ENCODE data around the gene ZBTB7B.

ZBTB7B gene

DNA sequence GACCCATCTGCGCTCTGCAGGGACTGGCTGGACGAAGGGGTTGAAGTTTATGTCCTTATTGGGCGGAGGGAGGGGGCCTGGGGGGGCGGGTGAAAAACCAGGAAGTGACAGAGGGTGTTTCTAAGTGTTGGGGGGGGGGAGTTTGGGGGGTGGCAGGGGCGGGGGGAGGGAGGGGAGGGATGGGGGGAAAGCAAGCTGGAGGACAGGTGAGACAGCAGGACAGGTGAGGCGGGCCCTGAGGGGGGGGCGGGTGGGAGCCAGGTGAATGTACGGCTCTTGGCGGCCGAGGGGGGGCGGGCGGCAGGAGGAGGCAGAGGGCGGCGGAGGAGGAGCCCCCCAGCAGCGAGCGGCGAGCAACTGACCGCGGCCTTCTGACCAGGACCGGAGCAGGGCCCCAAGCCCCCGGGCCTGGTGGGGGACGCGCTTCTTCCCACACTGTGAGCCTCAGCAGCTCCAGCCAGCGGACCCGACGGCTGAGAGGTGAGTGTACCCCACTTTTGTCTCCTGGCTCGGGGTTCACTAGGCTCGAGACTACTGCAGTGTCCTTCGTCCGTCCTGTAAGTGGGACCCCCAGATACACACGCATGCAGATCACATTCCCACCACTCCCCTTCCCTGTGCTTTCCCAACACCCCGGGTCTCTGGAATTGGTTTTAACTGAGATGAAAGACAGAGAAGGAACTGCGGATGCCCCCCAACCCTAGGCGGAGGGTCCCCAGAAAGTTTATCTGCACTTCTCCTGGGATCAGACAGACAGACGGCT is at the start of gene ZBTB7B:
TSS of gene ZBTB7B (plus strand) at position 339 of the 763 bp plus-strand sequence. CDS start 11,859 bp downstream, outside the sequence.
- no peak for DNase-seq

DNA sequence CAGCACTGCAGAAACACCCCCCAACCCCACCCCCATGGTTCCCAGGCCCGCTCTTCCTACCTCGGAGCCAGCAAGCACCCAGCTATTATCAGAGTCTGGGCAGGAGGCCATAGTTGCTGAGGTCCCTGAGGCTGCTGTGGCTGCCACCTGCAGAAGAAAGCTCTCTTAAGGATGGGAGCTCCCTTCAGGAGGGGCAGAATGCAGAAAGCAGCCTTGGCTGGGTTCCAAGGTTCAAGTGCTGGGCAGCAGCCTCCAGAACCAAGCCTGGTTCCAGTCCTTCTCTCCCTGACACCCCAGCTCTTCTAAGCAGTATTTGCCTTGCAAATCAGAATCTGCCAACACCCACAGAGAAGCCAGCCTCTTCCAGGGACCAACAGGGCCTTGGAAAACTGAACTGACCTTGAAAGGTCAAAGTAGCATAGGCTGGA is 49.0 kb upstream of the ZBTB7B start:
- DNase-seq = no peak

DNA sequence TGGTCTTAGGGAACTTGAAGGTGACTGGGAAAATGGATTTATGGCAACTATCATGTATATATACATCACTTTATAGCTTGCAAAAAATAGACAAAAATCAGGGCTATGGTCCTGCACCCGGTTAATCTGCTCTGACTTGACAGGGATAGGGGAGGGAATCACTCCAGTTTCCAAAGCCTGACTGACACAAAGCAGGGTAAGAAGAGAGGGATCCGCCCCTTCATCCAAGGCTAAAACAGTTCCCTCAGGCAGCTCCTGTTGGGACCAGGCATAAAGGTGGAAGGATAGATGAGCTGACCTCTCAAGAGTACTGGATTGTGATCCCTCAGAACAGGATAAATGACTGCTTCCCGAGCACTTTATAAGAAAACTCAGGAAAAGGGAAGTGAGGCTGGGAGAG is 48.1 kb upstream of the ZBTB7B start:
- no peak for DNase-seq

DNA sequence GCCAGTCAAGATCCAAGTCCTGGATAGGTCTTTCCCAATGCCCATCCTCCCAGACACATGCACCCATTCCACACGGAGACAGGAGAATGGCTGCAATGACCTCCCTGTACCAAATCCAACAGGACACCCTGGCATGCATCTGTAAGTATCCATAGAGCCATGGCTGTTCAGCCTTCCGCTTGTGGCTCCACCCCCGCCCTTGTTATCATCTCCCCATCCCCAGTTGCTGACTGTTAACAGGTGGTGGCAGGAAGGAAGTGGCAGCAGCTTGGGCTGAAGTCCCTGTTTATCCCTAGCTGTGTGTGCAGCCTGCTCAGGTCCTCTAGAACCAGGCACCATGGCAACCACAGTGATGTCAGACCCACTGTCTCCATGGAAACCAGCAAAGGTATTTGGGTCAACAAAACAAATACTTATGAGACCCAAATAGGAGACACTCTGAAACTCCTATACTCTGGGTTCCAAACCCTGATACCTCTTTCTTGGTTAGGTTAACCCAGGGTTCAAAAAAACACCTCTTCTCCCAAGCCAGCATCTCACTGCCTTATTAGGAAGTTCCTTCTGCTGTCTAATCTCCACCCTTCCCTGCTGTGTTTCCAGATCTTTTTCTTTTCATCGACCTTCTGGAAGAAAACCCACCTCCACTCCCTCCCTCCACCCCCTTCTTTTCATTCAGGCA is 47.4 kb upstream of the ZBTB7B start:
- DNase-seq = peak; percentile 77

DNA sequence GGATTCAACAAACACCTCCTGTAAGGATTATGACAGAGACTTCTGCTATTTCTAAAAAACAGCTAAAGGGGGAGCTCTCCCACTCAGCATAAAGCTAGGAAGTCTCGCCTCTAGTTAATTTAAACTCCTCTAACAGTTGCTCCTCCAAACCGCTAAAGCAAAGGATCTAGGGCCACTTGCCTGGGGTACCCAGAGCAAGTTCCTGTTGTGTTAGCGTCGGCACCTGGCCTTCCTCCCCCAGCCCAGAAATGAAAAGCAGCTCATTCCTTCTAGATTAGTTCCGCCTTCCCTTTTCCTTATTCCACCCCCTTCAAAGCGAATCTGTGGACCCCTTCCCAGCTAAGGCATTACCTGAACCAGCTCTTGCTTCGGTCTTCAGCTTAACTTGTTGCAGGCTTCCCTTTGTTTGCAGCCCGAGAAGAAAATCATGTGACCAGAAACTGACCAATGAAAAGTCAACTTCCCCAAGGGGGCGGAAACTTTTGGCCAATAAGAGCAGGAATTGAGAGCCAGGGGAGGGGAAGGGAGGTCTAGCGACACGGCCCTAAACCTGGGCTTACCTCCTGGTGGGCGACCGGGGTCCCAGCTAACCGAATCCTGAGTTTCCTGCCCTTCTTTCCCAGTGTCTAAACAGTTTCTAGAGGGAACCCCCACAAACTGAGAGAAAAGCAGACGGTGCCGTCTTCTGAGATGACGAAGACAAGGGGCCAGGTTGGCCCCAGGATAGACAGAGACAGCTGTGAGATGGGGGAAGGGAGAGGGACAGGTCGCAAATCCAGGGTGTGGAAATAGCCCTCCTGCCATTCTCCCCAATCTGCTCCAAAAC is 46.7 kb upstream of the ZBTB7B start, which contains the start of gene PBXIP1:
TSS of gene PBXIP1 (minus strand) at position 382 of the 826 bp plus-strand sequence. CDS start 2,378 bp downstream, outside the sequence.
- peak; percentile 88 for DNase-seq

DNA sequence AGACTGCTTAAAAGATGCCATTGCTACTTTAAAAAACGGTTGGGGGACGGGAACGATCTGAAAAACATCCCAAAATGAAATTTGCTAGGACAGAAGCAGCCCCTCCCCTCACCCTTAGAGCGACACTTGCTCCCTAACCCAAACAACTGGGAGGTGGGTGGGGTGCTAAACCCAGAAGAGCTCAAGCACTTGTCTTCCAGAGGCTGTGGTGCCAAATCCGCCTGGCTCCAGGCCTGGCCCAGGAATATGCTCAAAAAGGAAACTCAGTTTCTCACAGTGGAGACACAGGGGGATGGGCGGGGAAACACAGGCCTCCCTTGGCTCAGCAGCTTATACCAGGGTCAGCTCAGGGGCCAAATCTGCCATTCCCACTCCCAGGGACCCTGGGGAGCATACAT is 46.1 kb upstream of the ZBTB7B start:
- no peak for DNase-seq

DNA sequence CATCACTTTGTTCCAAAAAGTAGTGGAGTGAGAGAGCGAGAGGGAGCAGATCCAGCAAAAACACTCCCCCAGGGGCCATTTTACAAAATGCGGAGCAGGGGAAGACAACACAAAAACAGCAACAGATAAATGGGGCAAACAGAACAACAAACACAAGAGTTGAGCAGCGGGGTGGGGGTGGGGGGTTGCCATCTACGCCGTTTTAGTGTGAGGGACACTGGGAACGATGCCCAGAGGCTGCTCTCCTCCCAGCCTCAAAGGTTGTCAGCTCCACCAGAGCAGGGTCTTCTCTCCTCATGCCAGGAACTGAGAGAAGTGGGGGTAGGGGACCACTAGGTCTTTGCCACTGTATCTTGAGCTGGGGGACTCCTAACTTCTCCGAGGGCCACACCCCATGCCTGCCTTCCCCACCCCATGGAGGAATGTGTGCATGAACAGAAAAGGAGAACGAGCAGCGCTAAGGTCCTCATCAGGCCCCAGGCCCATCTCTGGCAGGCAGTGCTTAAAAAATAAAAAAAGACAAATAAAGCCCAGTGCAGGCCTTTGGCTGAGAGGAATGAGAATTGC is 45.4 kb upstream of the ZBTB7B start:
- no peak for DNase-seq

DNA sequence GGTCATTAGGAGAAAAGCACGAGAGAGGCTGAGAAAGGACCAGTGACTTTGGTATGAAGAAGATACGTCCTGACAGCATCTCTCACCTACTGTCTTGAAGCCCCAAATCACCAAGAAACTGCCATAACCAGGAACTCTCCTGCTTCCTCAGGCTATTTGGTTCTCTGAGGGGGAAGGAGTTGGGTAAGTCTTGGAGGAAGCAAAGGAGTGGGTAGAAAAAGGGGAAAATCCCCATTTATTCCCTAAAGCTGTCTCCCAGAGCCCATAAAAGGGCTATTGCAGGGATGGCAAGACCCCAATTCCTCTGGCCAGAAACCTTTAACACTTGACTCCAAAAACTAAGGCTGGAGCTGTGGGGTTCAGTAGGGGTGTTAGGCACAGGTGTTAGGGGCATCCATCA is 44.6 kb upstream of the ZBTB7B start:
- DNase-seq = no peak

DNA sequence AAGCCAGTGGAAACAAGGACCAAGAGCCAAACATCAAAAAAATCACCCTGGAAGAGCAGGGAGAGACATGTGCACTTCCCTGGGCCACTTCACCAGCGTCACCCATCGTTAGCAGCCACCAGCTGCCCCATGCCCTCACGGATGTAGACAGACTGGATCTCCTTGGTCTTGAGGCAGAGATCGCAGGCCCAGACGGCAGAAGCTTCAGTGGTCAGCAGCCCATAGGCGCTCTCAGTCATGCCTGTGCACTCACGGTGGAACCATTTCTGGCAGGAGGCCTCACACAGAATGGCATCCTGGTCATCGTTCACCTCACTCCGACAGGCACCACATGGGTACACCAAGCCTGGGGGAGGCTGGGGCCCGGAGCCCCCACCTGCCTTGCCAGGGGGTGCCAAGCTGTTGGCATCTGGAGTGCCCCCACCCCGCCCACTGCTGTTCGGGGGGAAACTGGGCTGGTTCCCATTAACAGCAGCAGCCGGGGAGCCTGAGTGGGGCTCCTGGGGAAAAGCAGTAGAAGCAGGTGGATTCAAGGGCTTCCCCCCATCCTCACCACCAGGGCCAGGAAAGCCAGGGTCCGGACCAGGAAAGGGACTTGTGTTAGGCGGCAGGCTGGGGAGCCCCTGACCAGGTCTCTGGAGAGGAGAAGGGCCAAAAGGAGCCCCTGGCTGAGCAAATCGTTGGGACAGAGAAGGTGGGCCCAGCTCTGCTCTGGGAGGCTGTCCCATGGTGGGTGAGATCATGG is 43.7 kb upstream of the ZBTB7B start:
- no peak for DNase-seq

DNA sequence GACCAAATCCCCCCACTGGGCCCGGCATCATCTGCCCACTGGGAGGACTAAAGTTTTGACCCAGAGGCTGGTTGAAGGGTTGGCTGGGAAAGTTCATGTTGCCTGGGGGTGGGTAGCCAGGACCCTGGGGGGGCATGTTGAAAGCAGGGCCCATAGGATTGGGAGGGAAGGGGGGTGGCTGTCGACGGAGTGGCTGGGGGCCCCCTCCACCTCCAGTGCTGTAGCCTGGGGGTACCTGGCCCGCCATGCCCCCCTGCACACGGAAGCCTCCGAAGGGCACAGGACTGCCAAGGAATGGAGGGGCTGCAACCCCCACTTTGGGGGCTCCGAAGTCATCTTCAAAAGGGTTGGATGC is 43.2 kb upstream of the ZBTB7B start:
- DNase-seq = no peak

DNA sequence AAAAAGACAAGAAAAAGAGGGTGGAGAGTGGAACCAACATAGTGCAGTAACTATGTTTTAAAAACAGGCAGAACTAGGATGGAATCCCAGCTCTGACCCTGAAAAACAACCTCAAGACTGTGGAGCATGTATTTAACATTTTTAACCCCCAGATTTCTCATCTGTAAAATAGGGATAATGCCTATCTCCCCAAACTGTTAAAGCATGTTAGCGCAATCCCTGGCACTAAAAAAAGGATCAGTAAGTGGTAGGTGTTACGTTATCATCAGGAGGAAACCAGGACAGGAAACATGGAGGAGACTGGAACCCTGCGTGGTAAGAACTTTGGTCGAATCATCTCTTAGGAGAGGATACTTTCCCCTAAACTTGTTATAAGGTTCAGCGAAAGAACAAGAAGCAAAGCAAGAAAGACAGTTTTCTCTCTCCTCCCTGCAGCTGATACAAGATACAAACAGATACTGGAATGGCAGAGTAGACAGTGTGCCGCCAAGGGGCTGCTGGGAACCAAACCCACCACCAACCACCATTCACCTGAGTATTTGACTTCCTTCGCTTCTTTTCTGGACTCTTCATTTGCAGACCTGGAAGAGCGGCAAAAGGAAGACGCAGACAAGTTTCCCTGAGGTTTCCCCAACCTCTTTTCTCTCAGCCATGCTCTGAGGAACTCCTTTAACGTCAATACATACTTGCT is 42.0 kb upstream of the ZBTB7B start:
- no peak for DNase-seq

DNA sequence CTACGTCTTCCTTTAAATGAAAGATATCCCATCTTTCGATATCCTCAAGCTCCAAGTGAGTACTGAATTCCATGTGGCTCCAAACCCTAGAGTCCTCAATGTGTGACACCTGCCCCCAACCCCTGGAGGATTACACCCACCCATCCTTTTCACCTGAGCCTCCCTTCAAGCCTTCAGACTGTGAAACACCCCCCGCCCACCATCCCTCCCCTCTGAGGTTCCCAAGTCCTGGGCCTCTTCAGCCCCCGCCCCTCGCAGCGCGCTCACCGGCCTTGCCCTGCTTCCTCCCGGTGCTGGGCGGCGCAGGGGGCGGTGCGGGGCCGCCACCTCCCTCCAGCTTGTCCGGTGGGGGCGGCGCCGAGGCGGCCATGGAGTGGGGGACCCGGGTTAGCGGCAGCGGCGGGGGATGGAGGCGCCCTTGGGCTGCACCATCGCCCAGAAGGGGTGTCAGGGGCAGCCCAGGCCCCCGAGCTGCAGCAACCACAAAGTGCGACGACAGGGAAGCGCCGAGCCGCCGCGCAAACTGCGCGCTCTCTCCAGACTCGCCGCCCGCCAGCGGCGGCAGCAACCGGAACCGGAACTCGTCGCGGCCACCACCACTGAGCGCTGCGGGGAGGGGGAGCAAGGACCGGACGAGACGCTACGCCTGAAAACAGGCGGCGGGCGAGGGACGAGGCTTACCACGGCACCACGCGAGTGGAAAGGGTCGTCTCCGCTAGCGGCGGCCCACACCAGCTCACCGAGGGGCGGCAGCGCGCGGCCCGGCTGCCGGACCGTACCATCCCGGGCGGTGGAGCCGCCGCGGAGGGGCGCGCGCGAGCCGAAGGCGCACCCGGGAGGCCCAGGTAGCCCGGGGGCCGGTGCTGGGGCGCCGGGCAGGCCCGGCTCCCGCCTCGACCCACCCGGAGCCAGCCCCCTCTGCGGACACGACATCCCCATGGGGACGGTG is 41.1 kb upstream of the ZBTB7B start, which contains the start of gene PYGO2:
TSS of gene PYGO2 (minus strand) at position 576 of the 949 bp plus-strand sequence. CDS start at position 370, 206 bp downstream.
- peak; percentile 93 for DNase-seq

DNA sequence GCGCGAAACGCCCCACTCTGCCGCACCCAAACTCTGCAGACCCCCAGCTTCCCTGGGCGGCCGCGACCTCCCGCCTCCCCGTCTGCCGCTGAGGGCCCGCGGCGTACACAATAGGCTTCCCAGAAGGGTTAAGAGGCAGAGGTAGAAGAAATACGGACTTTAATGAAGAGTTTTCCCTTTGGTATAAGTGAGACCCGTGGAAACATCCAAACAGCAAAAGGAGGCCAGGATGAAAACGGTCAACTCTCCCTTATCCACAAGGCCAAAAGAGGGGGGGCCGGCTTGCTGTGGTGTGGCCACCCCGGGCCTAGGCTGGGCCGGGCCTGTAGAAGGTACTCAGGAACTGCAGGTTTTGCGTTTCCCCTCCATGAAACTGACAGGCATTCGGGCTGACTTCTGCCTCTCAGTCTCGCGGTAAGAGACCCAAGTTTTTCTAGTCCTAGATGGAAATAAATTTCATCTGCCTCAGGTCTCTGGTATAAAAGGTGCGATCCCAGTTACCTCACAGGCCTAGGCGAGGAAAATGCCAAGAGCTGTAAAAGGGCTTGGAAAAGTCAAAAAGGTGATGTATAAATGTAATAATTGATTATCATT is 40.3 kb upstream of the ZBTB7B start:
- DNase-seq = no peak

DNA sequence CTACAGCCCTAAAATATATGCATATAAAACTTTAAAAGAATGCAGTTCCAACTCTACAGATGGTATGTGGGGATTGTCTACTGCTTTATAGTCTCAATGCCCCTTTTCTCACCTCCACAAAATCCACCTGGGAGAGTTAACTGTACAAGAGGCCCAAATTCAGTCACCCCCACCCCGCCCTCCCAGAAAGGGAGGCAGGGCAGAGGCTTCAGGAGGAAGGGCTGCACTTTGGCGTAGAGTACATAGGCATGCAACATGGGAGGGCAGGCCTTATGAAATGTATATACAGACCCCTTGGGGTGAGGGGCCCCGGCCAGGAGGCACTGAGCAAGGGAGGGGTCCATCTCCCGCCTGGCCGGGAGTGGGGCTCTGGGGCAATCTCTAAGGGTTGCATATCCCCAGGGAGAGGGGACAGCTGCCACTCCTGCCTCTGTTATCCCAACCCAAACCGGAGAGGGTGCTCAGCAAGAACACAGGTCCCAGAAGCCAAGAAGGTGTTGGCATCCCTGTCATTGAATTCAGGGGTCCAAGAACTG is 39.7 kb upstream of the ZBTB7B start:
- no peak for DNase-seq

DNA sequence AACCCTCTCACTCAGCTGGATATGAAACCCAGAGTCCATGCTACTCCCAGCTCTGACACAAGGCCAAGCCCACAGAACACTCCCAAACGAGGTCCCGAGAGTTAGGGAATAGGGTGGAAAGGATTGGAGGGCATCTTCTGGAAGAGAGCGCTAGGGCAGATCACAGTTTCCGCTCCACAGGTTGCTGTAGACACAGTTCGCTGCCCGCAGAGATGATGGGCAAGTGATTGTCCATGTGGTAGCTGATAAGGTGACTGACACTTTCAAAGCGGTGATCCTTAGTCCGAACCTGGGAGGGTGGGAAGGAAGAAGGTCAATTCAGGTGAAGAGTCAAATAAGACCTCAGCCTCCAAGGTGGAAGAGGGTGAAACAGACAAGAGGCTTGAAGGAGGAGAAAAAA is 39.0 kb upstream of the ZBTB7B start:
- no peak for DNase-seq

DNA sequence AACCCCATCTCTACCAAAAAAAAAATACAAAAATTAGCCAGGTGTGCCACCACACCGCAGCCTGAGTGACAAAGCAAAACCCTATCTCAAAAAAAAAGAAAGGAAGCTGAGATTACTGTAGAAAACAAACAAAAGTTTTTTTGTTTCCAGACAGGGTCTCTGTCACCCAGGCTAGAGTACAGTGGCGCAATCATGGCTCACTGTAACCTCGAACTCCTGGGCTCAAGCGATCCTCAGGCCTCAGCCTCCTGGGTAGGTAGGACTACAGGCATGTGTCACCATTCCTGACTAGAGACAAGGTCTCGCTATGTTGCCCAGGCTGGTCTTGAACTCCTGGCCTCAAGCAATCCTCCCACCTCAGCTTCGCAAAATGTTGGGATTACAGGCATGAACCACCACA is 38.2 kb upstream of the ZBTB7B start:
- no peak for DNase-seq

DNA sequence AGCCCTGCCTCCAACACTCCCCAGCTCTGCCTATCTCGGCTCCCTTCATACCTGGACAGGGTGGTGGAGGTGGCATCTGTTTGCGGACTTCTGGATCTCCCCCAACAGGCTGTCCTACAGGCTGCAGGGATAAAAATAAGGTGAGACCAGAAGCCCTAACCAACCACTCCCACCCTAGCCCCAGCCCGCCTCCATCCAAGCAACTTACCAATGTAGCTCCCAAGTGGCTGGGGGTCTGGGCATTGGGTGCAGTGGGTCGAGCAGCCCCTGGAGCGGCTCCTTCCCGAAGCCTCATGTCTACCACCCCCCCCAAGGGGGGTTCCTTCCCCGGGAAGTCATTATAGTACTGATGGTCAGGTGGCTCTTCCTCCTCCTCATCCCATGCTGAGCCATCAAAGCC is 36.5 kb upstream of the ZBTB7B start:
- DNase-seq = no peak

DNA sequence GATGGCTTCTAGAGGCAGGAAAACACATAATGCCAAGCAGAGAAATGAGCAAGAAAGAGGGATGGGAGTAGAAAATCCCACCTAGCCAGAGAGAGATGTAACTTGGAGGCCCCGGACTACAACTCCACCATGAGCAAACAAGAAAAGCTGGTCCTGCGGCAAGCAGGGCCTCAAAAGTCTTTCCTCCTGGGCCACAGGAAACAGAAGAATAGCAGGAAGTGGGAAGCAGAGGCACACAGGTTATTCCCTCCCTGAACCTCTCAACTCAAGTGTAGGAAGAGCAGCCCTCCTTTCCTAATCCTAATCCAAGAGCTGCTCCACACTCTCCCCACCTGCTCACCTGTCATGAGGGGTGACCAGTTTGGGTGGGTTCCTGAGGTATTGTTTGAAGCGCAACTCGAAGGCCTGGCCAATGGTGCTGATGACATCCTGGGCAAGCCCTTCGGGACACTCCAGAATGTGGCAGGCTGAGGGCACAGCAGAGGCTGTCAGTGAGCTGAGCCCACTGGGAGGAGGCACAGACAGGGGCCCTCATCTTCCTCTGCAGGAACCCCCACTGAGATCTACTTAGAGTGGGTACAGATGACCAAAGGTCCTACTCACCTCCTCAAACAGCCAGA is 35.2 kb upstream of the ZBTB7B start:
- DNase-seq = no peak

DNA sequence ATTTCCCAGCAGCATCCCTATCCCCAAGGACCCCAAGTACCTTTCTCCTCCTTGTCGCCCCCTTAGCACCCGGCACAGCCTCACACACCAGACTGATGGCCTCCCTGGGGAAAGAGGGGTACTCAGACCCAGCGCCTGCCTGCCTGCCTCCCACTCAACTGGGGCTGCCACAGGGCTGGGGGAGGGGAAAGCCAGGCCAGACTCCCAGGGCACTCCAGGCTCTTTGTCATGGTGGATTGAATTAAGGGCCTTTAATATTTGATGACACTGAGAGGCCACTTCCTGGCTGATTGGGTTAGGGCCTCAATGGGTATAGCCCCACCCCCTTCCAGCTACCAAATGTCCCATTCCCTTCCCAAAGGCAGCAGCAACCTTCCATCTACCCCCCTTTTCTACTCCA is 33.9 kb upstream of the ZBTB7B start:
- no peak for DNase-seq

Data from activated CD8-positive, alpha-beta memory T cell treated with anti-CD3 and anti-CD28 coated beads for 24 hours (primary cell).